Activated CD4-positive, alpha-beta T cell treated with anti-CD3 and anti-CD28 coated beads, Interleukin-2, amount 50 U/mL, for 1 hour (primary cell): ENCODE results near the gene RALY.

Experiments
- DNase-seq: peaks from one replicate; pipeline ENCODE4 v3.0.0-alpha.2; 2020

RALY gene

GRCh38 chr20:34052414-34052813 is 58.7 kb downstream of the RALY start:
- no peak for DNase-seq

GRCh38 chr20:34055290-34055689 is 61.6 kb downstream of the RALY start:
- DNase-seq: no peak

DNA sequence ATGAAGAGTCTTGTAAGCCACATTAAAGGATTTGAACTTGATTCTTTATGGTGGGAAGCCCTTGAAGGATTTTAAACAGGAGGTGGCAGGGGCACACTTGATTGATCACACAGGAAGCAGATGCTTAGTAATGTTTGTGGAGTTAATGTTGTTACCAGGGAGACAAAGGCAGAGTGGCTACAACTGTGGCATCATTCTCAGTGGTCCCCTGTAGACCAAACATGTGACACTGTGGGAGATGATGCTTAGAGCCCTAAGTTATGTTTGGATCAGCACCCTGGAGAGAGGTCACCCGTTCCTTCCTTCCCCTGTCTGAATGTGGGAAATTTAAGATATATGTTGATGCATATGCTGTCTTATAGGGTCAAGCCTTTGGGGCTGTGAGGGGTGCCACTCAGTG is 65.1 kb downstream of the RALY start:
- peak; percentile 19 for DNase-seq

GRCh38 chr20:34060970-34061369 is 67.3 kb downstream of the RALY start:
- DNase-seq: no peak

- no peak for DNase-seq
Measured at GRCh38 chr20:34061695-34062094, 68.0 kb downstream of the RALY start.

DNA sequence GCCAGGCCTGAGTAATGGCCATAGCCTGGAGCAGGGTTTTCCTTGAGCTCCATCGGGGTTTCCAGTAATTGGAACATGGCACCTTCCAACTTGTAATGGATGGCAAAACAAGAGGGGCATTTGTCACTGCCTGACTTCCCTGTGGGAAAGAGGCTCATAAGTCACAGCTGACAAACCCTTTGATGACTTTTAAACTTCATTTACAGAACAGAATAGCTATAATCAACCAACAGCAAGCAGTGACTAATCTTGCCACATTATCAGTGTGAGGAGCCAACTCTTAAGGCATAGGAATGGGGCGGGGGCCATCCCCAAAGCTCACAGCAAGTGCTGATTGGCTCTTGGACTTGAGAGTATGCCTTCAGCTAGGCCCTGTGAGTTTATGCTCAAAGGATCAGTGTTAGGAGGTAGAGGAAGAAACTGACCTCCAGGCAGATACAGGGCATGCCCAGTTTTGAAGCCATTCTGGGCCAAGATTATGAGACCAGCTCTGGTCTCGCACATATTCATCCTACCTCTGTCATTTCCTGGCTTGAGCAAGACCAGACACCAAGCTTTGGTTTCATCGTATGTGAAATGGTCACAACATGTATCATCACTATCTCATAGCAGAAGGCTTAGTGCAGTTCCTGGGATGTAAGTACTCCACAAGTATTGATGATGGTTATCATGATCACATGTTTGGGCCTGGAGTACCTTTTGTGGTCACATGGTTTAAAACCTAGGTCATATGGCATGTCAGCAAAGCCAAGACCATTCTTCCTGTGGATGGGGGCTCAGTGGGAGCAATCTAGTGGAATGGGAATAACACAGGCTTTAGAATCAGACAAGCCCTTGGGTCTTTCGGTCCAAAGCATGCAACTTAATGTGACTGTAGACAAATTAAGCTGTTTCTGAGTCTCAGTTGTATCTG is 69.1 kb downstream of the RALY start:
- DNase-seq: no peak

DNA sequence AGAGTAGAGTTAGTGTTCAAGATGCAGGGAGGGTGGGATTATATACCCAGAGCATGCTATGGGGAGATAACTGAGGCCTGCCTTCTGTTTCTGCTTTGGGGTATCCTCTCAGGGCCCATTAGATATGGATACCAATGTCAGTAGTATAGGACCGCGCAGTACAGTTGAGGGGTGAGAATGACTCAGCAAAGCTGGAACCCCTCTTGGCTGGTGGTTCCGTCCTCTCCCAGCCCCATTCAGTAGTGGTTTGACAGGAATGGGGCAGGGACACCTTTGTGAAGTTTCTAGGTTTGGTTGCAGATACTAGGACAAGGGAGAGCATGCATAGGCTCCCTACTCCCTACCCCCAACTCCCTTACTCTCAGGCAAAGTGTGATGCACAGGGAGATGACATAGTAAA is 70.6 kb downstream of the RALY start:
- DNase-seq: no peak

GRCh38 chr20:34065260-34065659 is 71.5 kb downstream of the RALY start:
- DNase-seq: no peak

DNA sequence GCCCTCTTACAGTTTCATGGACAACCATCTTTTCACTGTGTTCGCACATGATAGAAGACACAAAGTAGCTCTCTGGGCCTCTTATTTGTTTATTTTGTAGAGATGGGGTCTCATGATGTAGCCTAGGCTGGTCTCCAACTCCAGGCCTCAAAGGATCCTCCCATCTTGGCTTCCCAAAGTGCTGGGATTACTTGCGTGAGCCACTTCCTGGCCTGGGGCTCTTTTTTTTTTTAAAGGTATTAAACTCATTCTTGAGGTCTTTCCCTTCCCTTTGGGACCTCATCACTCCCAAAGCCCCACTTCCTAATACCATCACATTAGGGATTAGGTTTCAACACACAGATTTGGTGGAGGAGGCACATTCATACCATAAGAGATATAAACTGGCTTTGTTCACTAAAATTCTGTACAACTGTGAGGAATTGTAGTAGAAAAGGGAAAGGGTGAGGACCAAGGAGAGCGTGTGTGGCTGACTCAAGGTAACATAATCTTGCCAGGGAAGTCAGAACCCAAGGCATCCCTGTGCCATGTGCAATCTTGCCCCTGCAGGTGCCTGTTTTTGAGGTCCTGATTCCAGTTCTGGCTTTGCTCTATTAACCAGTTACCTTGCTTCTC is 72.9 kb downstream of the RALY start:
- no peak for DNase-seq

DNA sequence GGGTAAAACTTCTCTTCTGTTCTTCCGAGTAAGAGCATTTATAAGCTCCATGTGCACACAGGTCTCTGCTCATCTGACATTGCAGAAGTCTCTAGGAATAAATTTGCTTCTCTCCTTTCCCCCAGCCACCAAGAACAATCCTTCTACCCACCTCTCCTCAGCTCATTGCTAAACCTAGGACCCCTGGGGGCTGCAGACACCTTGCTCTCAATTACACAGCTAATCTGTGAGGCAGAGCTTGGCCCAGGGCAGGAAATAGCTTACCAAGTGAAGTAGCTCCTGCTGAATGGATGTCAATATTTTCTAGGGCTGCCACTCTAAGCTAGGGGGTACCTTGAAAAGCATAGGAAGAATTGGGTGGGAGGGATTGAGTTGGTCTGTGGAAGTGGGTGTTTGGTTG is 74.3 kb downstream of the RALY start:
- DNase-seq: no peak

GRCh38 chr20:34069341-34070078 is 75.8 kb downstream of the RALY start:
- DNase-seq: peak; percentile 50

DNA sequence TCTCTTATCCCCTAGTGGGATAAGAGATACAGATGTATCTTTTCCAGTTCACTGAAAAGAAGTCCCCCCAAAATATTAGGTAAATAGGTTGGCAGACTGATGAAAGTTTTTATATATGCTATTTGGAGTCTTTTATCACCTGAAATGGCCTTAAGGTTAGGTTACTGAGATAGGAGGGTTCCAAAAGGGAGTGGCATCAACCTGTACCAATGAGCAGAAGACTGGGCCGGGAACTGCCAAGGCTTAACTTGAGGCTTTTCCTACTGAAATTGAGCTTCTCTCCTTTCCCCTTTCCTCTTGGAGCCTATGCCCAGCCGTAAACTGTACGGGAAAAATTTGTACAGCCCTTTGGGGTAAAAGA is 76.3 kb downstream of the RALY start:
- no peak for DNase-seq

DNA sequence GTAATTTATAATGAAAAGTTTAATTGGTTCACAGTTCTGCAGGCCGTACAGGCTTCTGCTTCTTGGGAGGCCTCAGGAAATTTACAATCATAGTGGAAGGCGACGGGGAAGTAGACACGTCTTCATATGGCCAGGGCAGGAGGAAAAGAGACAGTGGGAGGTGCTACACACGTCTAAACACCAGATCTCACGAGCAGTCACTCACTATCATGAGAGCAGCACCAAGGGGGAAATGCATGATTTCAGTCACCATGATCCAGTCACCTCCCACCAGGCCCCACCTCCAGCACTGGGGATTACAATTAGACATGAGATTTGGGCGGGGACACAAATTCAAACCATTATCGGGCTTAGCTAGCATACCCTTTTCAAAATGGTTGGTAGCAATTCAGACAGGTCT is 77.1 kb downstream of the RALY start:
- DNase-seq: no peak

- DNase-seq: no peak
Measured at GRCh38 chr20:34072076-34072475, 78.4 kb downstream of the RALY start.

GRCh38 chr20:34072778-34073177 is 79.1 kb downstream of the RALY start:
- DNase-seq: no peak

DNA sequence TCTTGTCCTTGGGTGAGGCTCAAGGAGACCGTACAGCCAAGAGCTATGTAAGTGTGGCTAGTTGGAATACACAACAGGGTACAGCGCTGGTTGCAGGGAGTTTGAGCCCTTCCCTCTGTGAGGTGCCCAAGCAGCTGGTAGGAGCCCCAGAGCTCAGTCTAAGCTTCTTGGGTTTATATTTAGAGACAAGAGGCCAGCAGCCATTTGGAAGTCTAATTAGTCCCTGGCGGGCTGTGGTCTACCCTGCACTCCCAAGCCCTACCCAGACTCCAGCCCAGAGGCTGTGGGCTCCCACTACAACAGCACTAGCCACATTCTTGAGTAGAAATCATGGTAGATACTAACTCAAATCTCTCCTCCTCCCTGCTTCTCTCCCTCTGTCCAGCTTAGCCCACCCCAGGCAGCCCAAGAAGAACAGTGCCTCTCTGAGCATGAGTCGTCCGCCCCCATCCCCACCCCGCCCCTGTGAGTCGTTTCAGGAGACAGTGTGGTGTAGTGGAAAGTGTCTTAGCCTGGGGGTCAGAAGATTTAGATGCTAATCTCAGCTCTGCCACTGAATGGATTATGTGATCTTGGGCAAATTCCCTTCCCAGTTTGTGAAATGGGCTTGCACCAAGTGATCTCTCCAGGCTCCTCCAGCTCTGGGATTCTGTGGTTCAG is 80.5 kb downstream of the RALY start:
- DNase-seq: no peak

DNA sequence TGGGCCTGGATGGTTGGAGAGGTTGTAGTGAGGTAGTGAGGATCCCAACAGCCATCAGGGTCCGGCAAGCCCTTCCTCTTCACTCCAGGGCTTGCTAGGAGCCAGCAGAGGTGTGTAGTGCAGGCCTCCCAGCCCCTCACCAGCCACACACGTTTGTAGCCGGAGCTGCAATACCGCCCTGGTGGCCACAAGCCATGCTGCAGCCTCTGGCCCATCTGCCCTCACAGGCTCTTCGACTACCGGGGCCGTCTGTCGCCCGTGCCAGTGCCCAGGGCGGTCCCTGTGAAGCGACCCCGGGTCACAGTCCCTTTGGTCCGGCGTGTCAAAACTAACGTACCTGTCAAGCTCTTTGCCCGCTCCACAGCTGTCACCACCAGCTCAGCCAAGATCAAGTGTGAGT is 81.9 kb downstream of the RALY start:
- DNase-seq: no peak

GRCh38 chr20:34076952-34077351 is 83.2 kb downstream of the RALY start:
- DNase-seq: no peak

- DNase-seq: no peak
Measured at GRCh38 chr20:34078540-34078939, 84.8 kb downstream of the RALY start.

DNA sequence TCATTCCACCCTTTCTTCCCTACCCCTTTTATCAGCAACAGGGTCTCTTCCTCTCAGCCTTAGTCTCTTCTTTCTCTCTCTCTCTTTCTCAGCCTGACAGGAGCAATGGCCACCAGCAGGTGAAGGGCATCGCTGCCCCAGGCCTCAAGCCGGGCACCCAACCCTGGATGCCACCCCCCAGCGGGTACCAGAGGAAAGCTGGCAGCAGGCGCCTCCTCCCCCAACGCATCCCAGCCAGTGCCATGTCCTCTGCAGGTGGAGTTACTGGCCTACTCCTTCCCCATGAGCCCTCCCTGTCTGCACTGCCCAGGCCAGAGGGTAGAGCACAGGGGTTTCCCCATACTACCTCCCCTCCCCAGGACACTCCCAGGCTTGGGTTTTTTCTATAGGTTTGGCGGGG is 86.1 kb downstream of the RALY start:
- no peak for DNase-seq

DNA sequence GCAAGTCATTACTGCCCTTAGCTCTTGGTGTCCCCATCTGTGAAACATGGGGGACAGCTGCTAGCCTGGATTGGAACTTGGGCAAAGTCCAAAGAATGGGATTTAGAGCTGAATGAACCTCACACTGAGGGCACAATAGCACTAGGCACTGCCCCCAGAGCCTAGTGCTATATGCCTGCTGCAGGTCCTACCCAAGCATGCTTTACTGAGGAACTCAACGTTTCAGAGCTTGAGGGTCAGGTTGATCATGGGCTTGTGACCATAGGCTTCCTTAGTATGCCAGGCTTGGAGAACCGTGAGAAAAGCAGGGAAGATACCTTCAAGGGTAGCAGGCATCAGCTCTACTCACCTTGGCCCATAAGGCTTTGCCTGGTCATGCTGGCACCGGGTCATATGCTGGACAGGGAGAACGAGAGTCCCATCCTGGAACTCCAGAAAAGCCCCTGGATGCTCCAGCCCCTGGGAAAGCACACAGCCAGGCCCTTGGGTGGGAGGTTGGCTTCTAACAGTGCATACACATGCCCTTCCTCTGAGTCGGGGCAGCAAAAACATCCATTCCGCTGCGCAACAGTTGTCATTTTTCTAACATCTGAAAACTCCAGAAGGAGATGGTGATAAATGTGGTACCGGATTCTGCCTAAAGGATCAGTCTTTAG is 88.6 kb downstream of the RALY start:
- DNase-seq: no peak

- DNase-seq: no peak
Measured at GRCh38 chr20:34083137-34083536, 89.4 kb downstream of the RALY start.

GRCh38 chr20:34083781-34084180 is 90.1 kb downstream of the RALY start:
- DNase-seq: no peak
